ELR (cell line): ENCODE results near the gene PRMT9.

Experiments used
- DNase-seq: peaks from one replicate; pipeline ENCODE4 v3.0.0-alpha.2; 2015; ENCODE audit warnings: low read depth

The PRMT9 gene

GRCh38 chr4:147683717-147684700, at the start of gene PRMT9:
TSS of gene PRMT9 (minus strand) at chr4:147684163. CDS start at chr4:147683987, 176 bp downstream.
- peak; percentile 89 for DNase-seq

DNA sequence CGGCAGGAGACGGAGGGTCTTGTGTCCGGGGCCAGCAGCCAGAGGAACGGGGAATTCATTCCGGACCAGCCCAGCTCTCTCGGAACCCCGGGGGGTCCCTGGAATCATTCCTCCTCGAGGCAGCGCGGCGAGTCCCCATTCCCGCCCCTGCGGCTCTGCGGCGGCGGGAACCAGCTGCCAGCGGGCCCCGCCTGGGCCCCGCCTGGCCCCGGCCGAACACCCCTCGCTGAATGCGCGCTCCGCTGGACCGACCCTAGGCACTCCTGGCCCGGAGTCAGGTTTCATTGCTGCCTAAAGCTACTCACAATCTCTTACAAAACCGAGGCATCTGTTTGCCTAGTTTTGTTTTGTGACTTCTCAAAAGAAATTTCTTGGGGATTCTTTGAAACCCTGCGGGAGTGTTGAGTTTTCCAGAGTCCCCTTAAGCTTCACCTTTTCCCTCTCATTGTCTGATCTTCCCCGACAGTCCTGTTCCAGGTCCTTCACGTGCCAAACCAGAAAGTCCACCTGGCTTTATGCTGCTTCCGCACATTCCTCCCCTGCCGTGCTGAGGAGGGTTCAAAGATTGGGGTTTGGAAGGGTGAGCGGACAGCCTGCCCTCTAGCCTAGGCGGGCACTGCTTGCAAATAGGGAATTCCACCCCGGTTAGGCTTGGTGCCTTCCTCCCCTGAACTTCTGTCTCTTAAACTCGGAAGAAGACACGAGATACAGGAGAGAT, 48.7 kb upstream of the PRMT9 start:
- DNase-seq, result peak; percentile 53

- DNase-seq, result peak; percentile 87
These were observed 47.9 kb upstream of the PRMT9 start, which contains the start of gene ARHGAP10 for GRCh38 chr4:147731580-147732517. TSS of gene ARHGAP10 (plus strand) at chr4:147732088. CDS start at chr4:147732302, 214 bp downstream.

GRCh38 chr4:147730333-147730732, 46.4 kb upstream of the PRMT9 start:
- no peak for DNase-seq

- DNase-seq, result no peak
These were observed 43.6 kb upstream of the PRMT9 start for GRCh38 chr4:147727476-147728028.

GRCh38 chr4:147725673-147726072, 41.7 kb upstream of the PRMT9 start:
- DNase-seq, result peak; percentile 38

DNA sequence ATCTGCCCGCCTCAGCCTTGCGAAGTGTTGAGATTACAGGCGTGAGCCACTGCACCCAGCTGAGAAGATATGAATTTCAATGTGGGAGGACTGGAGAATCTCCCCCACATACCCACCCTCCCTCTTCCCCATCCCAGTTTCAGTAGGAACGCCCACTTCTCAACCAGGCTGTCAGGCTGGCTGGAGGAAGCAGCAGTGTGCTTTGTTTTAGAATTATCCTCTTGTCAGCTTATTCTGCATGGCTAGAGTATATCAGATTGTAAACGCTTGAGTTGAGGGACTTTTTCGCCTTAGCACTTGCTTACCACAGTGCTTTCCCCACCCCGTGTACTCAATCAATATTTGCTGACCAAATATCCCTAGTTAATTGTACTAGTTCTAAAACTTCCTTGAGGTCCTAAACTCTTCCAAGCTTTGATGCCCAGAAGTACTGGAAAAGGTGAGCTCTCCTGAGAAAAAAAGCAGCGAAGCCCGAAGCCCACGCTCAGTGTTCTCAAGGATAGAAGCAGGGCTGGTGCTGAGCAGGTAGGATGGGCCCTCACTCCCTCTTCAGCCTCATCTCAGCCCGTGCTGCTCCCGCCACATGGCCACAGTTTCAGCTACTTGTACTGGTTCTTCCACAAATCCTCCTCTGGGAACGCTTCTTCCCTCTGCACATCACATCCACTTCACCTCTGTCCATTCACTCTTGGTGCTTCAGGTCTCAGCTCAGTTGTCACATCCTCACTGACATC, 40.7 kb upstream of the PRMT9 start:
- DNase-seq, result no peak

DNA sequence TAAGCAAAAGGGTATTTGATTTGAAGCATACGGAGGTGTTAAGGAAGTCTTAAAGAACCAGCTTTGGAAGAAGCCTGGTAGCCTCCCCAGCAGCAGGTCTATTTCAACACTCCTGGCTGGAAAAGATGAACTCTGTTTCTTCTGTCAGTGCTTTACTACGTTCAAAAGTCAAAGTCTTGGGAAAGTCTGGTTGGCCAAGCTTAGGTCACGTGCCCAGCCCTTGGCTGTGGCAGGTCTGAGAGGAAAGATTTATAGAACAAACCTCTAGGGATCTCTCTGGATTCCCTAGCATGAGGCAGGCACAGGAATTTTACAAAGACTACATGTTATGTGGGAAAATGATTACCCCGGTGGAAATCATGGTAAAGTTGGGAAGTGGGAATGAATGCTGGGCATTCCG, 39.4 kb upstream of the PRMT9 start:
- DNase-seq, result no peak

GRCh38 chr4:147717878-147718277, 33.9 kb upstream of the PRMT9 start:
- no peak for DNase-seq

- peak; percentile 89 for DNase-seq
These were observed 30.8 kb upstream of the PRMT9 start for GRCh38 chr4:147714575-147715401.

- DNase-seq, result peak; percentile 94
These were observed 26.0 kb upstream of the PRMT9 start for GRCh38 chr4:147709999-147710398.

- peak; percentile 66 for DNase-seq
These were observed 24.1 kb upstream of the PRMT9 start for GRCh38 chr4:147707892-147708672.

GRCh38 chr4:147704846-147705245, 20.9 kb upstream of the PRMT9 start:
- no peak for DNase-seq

GRCh38 chr4:147696866-147697265, 12.9 kb upstream of the PRMT9 start:
- DNase-seq, result no peak

- DNase-seq, result no peak
These were observed 9.3 kb upstream of the PRMT9 start for GRCh38 chr4:147693218-147693617.

DNA sequence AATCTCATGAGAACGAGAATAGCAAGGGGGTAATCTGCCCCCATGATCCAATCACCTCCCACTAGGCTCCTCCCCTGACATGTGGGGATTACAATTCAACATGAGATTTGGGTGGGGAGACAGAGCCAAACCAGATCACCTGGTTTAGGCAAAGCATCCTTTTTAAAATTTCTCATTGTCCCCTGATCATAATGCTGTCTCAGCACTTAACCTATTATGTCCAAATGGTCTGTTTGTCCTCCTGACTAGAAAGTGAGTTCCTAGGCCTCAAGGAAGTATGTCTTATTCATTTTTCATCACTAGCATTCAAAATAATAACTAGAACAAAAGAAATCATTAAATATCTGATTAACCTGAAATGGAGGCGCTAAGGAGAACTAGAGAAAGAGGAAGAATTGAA, 7.9 kb upstream of the PRMT9 start:
- DNase-seq, result no peak

GRCh38 chr4:147689067-147689466, 5.1 kb upstream of the PRMT9 start:
- DNase-seq, result no peak

GRCh38 chr4:147683188-147683591, 773 bp downstream of the PRMT9 start:
- DNase-seq, result peak; percentile 32

- DNase-seq, result no peak
These were observed 1.2 kb downstream of the PRMT9 start for GRCh38 chr4:147682755-147683154.
